Right atrium auricular region (tissue), 2 donors: ENCODE data around the gene RAP1GAP. TPM values are rescaled to one million over a fixed set of nuclear protein-coding genes. Genes with fewer than 3 reads are reported as not detected.

ENCODE experiments used
- DNase-seq: peaks from one replicate; pipeline ENCODE4 v3.0.0-alpha.2; 2019; ENCODE audit warnings: low spot score
- H3K27ac ChIP-seq, 2 donors: fragments of 200-600 bp; sonication (generic); 1 replicate in 1 of 2; 2 replicates in 1 of 2; pipeline ENCODE4 v1.5.1; 2016 to 2019
- H3K27me3 ChIP-seq, 2 donors: fragments of 200-600 bp; sonication (generic); one replicate each; pipeline versions ENCODE4 v1.5.1 to v1.6.0; 2017 to 2019
- H3K36me3 ChIP-seq: fragments of 200-600 bp; sonication (generic); one replicate; pipeline ENCODE4 v1.5.1; 2016
- H3K4me1 ChIP-seq, 2 donors: fragments of 200-600 bp; sonication (generic); one replicate each; pipeline versions ENCODE4 v1.5.1 to v1.6.0; 2017 to 2019
- H3K4me3 ChIP-seq, 2 donors: fragments of 200-600 bp; sonication (generic); 1 replicate in 1 of 2; 2 replicates in 1 of 2; pipeline ENCODE4 v1.5.1; 2017 to 2019; ENCODE audit warnings: mild to moderate bottlenecking in 1 of 2, moderate library complexity in 1 of 2
- H3K9me3 ChIP-seq, 2 donors: fragments of 200-600 bp; sonication (generic); one replicate each; pipeline ENCODE4 v1.5.1; 2019
- CTCF ChIP-seq, 2 donors: fragments of 200-600 bp; sonication (generic); IDR thresholded peaks; one replicate each; pipeline ENCODE4 v1.5.1; 2019; ENCODE audit warnings: antibody characterized with exemption in 2 of 2
- total RNA-seq, 2 donors: library from RNA; depleted of rRNA; stranded (reverse); fragments of >200 nt; gene quantifications; one replicate each; pipeline ENCODE4 v1.1.0, GENCODE V29; 2016

RAP1GAP gene
- total RNA-seq, 2 donors from 2014 or later: 4.0 to 8.4 TPM

GRCh38 chr1:21575351-21575942 is 93.7 kb downstream of the RAP1GAP start:
- no peaks in the 10 kb centered on the region for H3K36me3 ChIP-seq
- no peak overlapping the region for H3K4me3 ChIP-seq
- no peak for TF ChIP-seq CTCF (IDR thresholded peaks at IDR 0.05)
- no peaks in the 10 kb centered on the region for H3K27me3 ChIP-seq
- peak overlapping the region; percentile 58 to 81 for H3K27ac ChIP-seq
- peaks cover 0 to 21% of the 10 kb centered on the region in 2 donors for H3K4me1 ChIP-seq
- DNase-seq: no peak
- H3K9me3 ChIP-seq: peaks cover 0 to 5% of the 10 kb centered on the region in 2 donors

DNA sequence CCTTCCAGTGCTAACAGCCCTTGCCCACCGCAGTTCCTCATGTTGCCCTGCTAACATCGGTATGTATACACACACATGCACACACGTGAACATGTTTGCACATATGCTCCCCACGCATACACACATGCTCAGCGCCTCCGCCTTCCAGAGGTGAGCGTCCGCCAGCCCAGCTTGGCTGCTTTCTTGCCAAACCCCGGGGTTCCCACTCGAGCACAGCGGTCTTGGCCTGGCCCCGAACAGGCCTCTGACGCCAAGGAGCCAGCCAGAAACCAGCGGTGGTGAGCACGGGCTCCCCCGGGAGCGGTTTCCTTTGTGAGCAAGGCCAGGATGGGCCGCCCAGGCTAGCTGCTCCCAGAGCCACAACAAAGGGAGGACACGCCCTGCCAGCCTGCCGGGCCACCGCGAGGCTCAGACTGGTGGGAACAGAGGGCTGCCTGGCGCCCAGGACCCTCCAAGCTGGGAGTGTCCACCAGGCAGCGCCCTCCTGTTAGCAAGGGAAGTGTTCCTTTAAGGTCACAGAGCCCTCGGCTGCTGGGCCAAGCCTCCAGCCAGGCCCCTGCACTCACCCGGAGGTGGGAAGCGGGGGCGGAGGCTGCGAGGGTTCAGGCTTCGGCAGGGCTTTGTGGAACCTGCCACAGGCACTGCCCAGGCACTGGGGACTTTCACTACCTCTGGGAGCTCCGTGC is 94.5 kb downstream of the RAP1GAP start:
- DNase-seq: peak; percentile 82
- H3K27me3 ChIP-seq: no peaks in the 10 kb centered on the region
- H3K36me3 ChIP-seq: no peaks in the 10 kb centered on the region
- H3K27ac ChIP-seq: peak overlapping the region; percentile 58 to 81
- TF ChIP-seq CTCF (IDR thresholded peaks at IDR 0.05): peak in 1 of 2 donors; percentile 38
- peaks cover 0 to 5% of the 10 kb centered on the region in 2 donors for H3K9me3 ChIP-seq
- H3K4me3 ChIP-seq: no peak overlapping the region
- peaks cover 0 to 21% of the 10 kb centered on the region in 2 donors for H3K4me1 ChIP-seq

- H3K4me1 ChIP-seq: peaks cover 0 to 21% of the 10 kb centered on the region in 2 donors
- H3K36me3 ChIP-seq: no peaks in the 10 kb centered on the region
- peak; percentile 88 for DNase-seq
- H3K27ac ChIP-seq: peak overlapping the region; percentile 58 to 81
- H3K27me3 ChIP-seq: no peaks in the 10 kb centered on the region
- H3K9me3 ChIP-seq: peaks cover 0 to 5% of the 10 kb centered on the region in 2 donors
- H3K4me3 ChIP-seq: no peak overlapping the region
- peak; percentile 25 to 73 for TF ChIP-seq CTCF (IDR thresholded peaks at IDR 0.05)
Observed at GRCh38 chr1:21573971-21574465, 95.1 kb downstream of the RAP1GAP start.

GRCh38 chr1:21573475-21573874 is 95.7 kb downstream of the RAP1GAP start:
- Histone ChIP-seq H3K9me3 (peaks cover 0 to 5% of the 10 kb centered on the region in 2 donors), H3K4me3 (no peak overlapping the region), H3K4me1 (peaks cover 0 to 21% of the 10 kb centered on the region in 2 donors), H3K27me3 (no peaks in the 10 kb centered on the region), H3K36me3 (no peaks in the 10 kb centered on the region), H3K27ac (peak overlapping the region; percentile 58 to 81)
- DNase-seq: no peak
- no peak for TF ChIP-seq CTCF (IDR thresholded peaks at IDR 0.05)

DNA sequence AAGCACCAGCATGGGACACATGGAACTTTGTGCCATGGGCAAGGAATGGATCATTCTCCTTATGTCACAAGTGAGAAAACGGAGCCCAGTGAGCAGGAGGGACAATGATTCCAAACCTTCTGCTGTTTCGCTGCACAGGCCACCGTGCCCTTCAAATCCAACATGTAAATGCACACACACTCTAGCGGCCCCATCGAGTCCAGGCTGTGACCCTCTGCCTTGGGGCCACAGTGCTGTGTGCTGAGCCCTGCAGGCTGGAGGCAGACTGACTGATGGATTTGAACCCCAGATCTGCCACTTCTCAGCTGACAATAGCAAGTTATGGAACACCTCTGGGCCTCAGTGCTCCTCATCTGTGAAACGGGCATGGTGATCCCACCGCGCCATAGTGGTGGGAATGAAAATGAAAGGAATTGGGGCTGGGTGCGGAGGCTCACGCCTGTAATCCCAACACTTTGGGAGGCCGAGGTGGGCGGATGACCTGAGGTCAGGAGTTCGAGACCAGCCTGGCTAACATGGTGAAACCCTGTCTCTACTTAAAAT is 96.4 kb downstream of the RAP1GAP start:
- no peaks in the 10 kb centered on the region for H3K27me3 ChIP-seq
- peaks cover 0 to 5% of the 10 kb centered on the region in 2 donors for H3K9me3 ChIP-seq
- H3K27ac ChIP-seq: no peak overlapping the region
- no peaks in the 10 kb centered on the region for H3K36me3 ChIP-seq
- DNase-seq: no peak
- TF ChIP-seq CTCF (IDR thresholded peaks at IDR 0.05): no peak
- H3K4me3 ChIP-seq: no peak overlapping the region
- H3K4me1 ChIP-seq: peaks cover 0 to 21% of the 10 kb centered on the region in 2 donors
